PC-9 (cell line): ENCODE data around the gene NPTN. TPM values are rescaled to one million over a fixed set of nuclear protein-coding genes. Genes with fewer than 3 reads are reported as not detected.

Experiments
- BruUV-seq: library from RNA; stranded (reverse); fragments of 400-500 nt; replicated peaks from 2 replicates; lab custom pipeline; 2021; lab: Mats Ljungman, UMichigan
- CTCF ChIA-PET: fragments of 300-600 bp; sonication (Branson Sonifier 250); formaldehyde crosslinking; loops from one replicate; lab custom pipeline; 2022; ENCODE audit warnings: antibody characterized with exemption; lab: Charles Lee
- POLR2A ChIA-PET: fragments of 300-600 bp; sonication (Branson Sonifier 250); formaldehyde crosslinking; loops from one replicate; lab custom pipeline; 2022; ENCODE audit warnings: antibody characterized with exemption; ENCODE audit not compliant: unreplicated experiment; lab: Charles Lee
- DNase-seq, 2 experiments: peaks; one replicate each; pipeline versions ENCODE4 v3.0.0 to v3.0.0-alpha.2; 2015 to 2022; ENCODE audit warnings: mixed read lengths in 1 of 2
- H2AFZ ChIP-seq: fragments of 200-600 bp; sonication (generic); 2 replicates; pipeline ENCODE4 v1.8.1; 2017; ENCODE audit warnings: antibody characterized with exemption
- H3F3A ChIP-seq: fragments of 200-600 bp; sonication (generic); 2 replicates; pipeline ENCODE4 v1.8.1; 2017; ENCODE audit warnings: antibody characterized with exemption, mild to moderate bottlenecking, low read depth; ENCODE audit not compliant: insufficient read depth
- H3K27ac ChIP-seq: fragments of 200-600 bp; sonication (generic); 2 replicates; pipeline ENCODE4 v1.6.1; 2016; ENCODE audit warnings: mixed run types
- H3K27me3 ChIP-seq: fragments of 200-600 bp; sonication (generic); 2 replicates; pipeline ENCODE4 v1.6.1; 2016; ENCODE audit warnings: low read depth, mixed run types; ENCODE audit not compliant: insufficient read depth
- H3K36me3 ChIP-seq: fragments of 200-600 bp; sonication (generic); 2 replicates; pipeline ENCODE4 v1.6.1; 2016; ENCODE audit warnings: low read depth, mixed run types
- H3K4me1 ChIP-seq: fragments of 200-600 bp; sonication (generic); replicated peaks from 2 replicates; pipeline ENCODE4 v1.6.1; 2016; ENCODE audit warnings: mixed run types; ENCODE audit not compliant: insufficient read depth
- H3K4me2 ChIP-seq: fragments of 200-600 bp; sonication (generic); 2 replicates; pipeline ENCODE4 v1.6.1; 2017; ENCODE audit warnings: mixed run types
- H3K4me3 ChIP-seq: fragments of 200-600 bp; sonication (generic); 2 replicates; pipeline ENCODE4 v1.6.1; 2016; ENCODE audit warnings: mixed run types
- H3K79me2 ChIP-seq: fragments of 200-600 bp; sonication (generic); 2 replicates; pipeline ENCODE4 v1.6.1; 2017; ENCODE audit warnings: low read depth, mixed run types
- H3K9me2 ChIP-seq: fragments of 200-600 bp; sonication (generic); 2 replicates; pipeline ENCODE4 v1.8.1; 2017; ENCODE audit warnings: mild to moderate bottlenecking; ENCODE audit not compliant: insufficient read depth
- H3K9me3 ChIP-seq: fragments of 200-600 bp; sonication (generic); 2 replicates; pipeline ENCODE4 v1.8.1; 2016; ENCODE audit warnings: low read depth; ENCODE audit not compliant: insufficient read depth
- H4K20me1 ChIP-seq: fragments of 200-600 bp; sonication (generic); 2 replicates; pipeline ENCODE4 v1.8.1; 2017; ENCODE audit not compliant: insufficient read depth
- CTCF ChIP-seq: fragments of 200-600 bp; sonication (generic); conservative IDR thresholded peaks from 2 replicates; pipeline ENCODE4 v1.6.1; 2017; ENCODE audit warnings: mixed run types, antibody characterized with exemption, mild to moderate bottlenecking, moderate library complexity
- EZH2 ChIP-seq: fragments of 200-600 bp; sonication (generic); IDR thresholded peaks from 2 replicates; pipeline ENCODE4 v1.8.0; 2017; ENCODE audit warnings: antibody characterized with exemption, low read depth
- intact Hi-C: fragments of 100-400 bp; cut with micrococcal nuclease; formaldehyde crosslinking; loops from one replicate; pipeline ENCODE4 v1.10.0; 2022; ENCODE audit not compliant: unreplicated experiment
- total RNA-seq: library from RNA; stranded (reverse); gene quantifications from 2 replicates; pipeline ENCODE4 v1.2.3, GENCODE V29; 2021

NPTN gene
- total RNA-seq, 1 experiment from 2014 or later: 101 TPM

DNA sequence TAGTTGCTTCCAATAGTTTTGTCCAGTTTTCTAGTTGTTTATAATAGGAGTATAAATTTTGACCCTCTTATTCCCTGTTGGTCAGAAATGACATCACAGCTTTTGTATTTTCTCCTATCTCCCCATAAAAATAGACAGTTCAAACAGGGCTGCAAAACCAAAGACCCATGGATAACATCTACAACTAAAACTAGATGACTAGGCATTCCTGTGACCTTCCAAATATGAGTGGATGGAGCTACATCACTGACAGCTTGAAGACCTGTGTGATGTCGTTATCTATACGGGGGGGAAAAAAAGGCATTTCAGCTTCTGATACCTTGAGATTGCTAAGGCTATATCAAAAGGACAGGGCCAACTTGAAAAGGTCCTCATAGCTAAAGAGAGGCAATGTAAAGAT lies 105.6 kb downstream of the NPTN start:
- CTCF ChIA-PET: no interaction called here
- Histone ChIP-seq H3K9me2 (0 out of 2 replicates have a peak, but pooled peaks cover under 1% of the 10 kb centered on the region), H3K36me3 (no peaks in the 10 kb centered on the region), H3K4me1 (peaks cover 18% of the 10 kb centered on the region), H3K27ac (no peak overlapping the region), H3K27me3 (no peaks in the 10 kb centered on the region), H3K4me3 (no peak overlapping the region), H3K79me2 (no peaks in the 10 kb centered on the region), H2AFZ (no peak overlapping the region), H4K20me1 (no peaks in the 10 kb centered on the region), H3F3A (peaks cover 9% of the 10 kb centered on the region), H3K9me3 (no peaks in the 10 kb centered on the region), H3K4me2 (no peak overlapping the region)
- no peak for DNase-seq
- no TSS peak for BruUV-seq
- intact Hi-C loops: no loop called here
- no peak for TF ChIP-seq CTCF
- no peak for TF ChIP-seq EZH2
- POLR2A ChIA-PET: no interaction called here

GRCh38 chr15:73524919-73525318 lies 108.3 kb downstream of the NPTN start:
- Histone ChIP-seq H3K9me2 (0 out of 2 replicates have a peak, but pooled peaks cover 7% of the 10 kb centered on the region), H3F3A (no peaks in the 10 kb centered on the region), H3K4me3 (no peak overlapping the region), H3K79me2 (no peaks in the 10 kb centered on the region), H3K9me3 (no peaks in the 10 kb centered on the region), H4K20me1 (no peaks in the 10 kb centered on the region), H3K27ac (no peak overlapping the region), H2AFZ (no peak overlapping the region), H3K36me3 (no peaks in the 10 kb centered on the region), H3K27me3 (no peaks in the 10 kb centered on the region), H3K4me2 (no peak overlapping the region), H3K4me1 (0 out of 2 replicates have a peak, but pooled peaks cover under 1% of the 10 kb centered on the region)
- intact Hi-C loops: no loop called here
- BruUV-seq: no TSS peak
- ChIA-PET CTCF (interaction anchor here (0.6 kb wide), 1 partner anchor 21 kb away, joined by 4 read pairs; no protein-coding TSS in a partner anchor), POLR2A (interaction anchor here (0.7 kb wide), 1 partner anchor 450 kb away, joined by 15 read pairs; no protein-coding TSS in a partner anchor)
- no peak for DNase-seq
- TF ChIP-seq EZH2: no peak
- no peak for TF ChIP-seq CTCF

GRCh38 chr15:73522011-73522410 lies 111.2 kb downstream of the NPTN start:
- H3K4me1 ChIP-seq: no peaks in the 10 kb centered on the region; the same call in 1 of the 2 replicates
- no peaks in the 10 kb centered on the region for H3K9me3 ChIP-seq
- H3K4me2 ChIP-seq: no peak overlapping the region
- ChIA-PET POLR2A (no interaction called here), CTCF (no interaction called here)
- TF ChIP-seq CTCF (no peak), EZH2 (no peak)
- no peaks in the 10 kb centered on the region for H3K27me3 ChIP-seq
- no peaks in the 10 kb centered on the region for H3K79me2 ChIP-seq
- no peak overlapping the region for H2AFZ ChIP-seq
- 0 out of 2 replicates have a peak, but pooled peaks cover 7% of the 10 kb centered on the region for H3K9me2 ChIP-seq
- H4K20me1 ChIP-seq: no peaks in the 10 kb centered on the region
- intact Hi-C loops: no loop called here
- H3F3A ChIP-seq: no peaks in the 10 kb centered on the region
- H3K4me3 ChIP-seq: no peak overlapping the region
- no TSS peak for BruUV-seq
- H3K36me3 ChIP-seq: no peaks in the 10 kb centered on the region
- H3K27ac ChIP-seq: no peak overlapping the region
- DNase-seq: no peak
